Gastrocnemius medialis (tissue), 4 donors: ENCODE measurements around the gene NPTXR. TPM values are rescaled to one million over a fixed set of nuclear protein-coding genes. Genes with fewer than 3 reads are reported as not detected.

ENCODE experiments used
- ATAC-seq, 2 donors: fragments of 150-250 bp; one replicate each; pipeline ENCODE4 v1.9.1; 2016
- DNase-seq, 2 donors: peaks; one replicate each; pipeline ENCODE4 v3.0.0-alpha.2; 2019
- H3K27ac ChIP-seq, 4 donors: fragments of 200-600 bp; sonication (generic); 1 replicate in 1 of 4; 2 replicates in 3 of 4; pipeline ENCODE4 v1.5.1; 2016 to 2018; ENCODE audit warnings: mild to moderate bottlenecking in 2 of 4, moderate library complexity in 1 of 4
- H3K27me3 ChIP-seq, 3 donors: fragments of 200-600 bp; sonication (generic) in 2 of 3; 1 replicate in 1 of 3; 2 replicates in 2 of 3; pipeline versions ENCODE4 v1.5.1 to v1.6.0; 2016 to 2019; ENCODE audit warnings: mild to moderate bottlenecking in 1 of 3, moderate library complexity in 1 of 3
- H3K36me3 ChIP-seq, 2 donors: fragments of 200-600 bp; sonication (generic) in 1 of 2; one replicate each; pipeline ENCODE4 v1.5.1; 2017 to 2018
- H3K4me1 ChIP-seq, 2 donors: fragments of 200-600 bp; sonication (generic) in 1 of 2; one replicate each; pipeline ENCODE4 v1.5.1; 2016 to 2017; ENCODE audit warnings: mild to moderate bottlenecking in 2 of 2
- H3K4me3 ChIP-seq, 4 donors: fragments of 200-600 bp; sonication (generic) in 3 of 4; 1 replicate in 1 of 4; 2 replicates in 3 of 4; pipeline ENCODE4 v1.5.1; 2016 to 2019; ENCODE audit warnings: mild to moderate bottlenecking in 2 of 4
- H3K9me3 ChIP-seq, 3 donors: fragments of 200-600 bp; sonication (generic) in 2 of 3; 1 replicate in 1 of 3; 2 replicates in 2 of 3; pipeline ENCODE4 v1.5.1; 2016 to 2019
- POLR2A ChIP-seq, 2 donors: fragments of 450-650 bp; IDR thresholded peaks; one replicate each; pipeline ENCODE4 v1.6.1; 2017; ENCODE audit warnings: antibody characterized with exemption in 2 of 2, mild to moderate bottlenecking in 2 of 2, moderate library complexity in 2 of 2
- in situ Hi-C, 4 donors: fragments of 200-750 bp; cut with MboI; loops; one replicate each; pipeline versions ENCODE4 v1.15.0 to v1.8.0; 2017; ENCODE audit warnings: low sequenced_read_pairs in 4 of 4
- intact Hi-C: fragments of 100-400 bp; cut with DNase I; formaldehyde crosslinking; loops from one replicate; pipeline ENCODE4 v1.15.1; 2023; ENCODE audit warnings: low total_unique reads
- total RNA-seq, 4 donors: library from RNA; depleted of rRNA; stranded (reverse); fragments of >200 nt; gene quantifications; one replicate each; pipeline versions ENCODE4 v1.1.0 to v1.2.3, GENCODE V29; 2016
- TF ChIP-seq, protein P1 (sequence below), 5 experiments: fragments of 450-650 bp in 3 of 5; fragments of 200-600 bp in 2 of 5; sonication (generic) in 2 of 5; IDR thresholded peaks in 4 of 5; conservative IDR thresholded peaks in 1 of 5; 1 replicate in 4 of 5; 2 replicates in 1 of 5; pipeline ENCODE4 v1.5.1; 2016 to 2019; ENCODE audit warnings: antibody characterized with exemption in 5 of 5, mild to moderate bottlenecking in 3 of 5, moderate library complexity in 3 of 5

Gene NPTXR
- total RNA-seq, 4 donors from 2014 or later = 0.25 to 5.0 (median 0.73) TPM

DNA sequence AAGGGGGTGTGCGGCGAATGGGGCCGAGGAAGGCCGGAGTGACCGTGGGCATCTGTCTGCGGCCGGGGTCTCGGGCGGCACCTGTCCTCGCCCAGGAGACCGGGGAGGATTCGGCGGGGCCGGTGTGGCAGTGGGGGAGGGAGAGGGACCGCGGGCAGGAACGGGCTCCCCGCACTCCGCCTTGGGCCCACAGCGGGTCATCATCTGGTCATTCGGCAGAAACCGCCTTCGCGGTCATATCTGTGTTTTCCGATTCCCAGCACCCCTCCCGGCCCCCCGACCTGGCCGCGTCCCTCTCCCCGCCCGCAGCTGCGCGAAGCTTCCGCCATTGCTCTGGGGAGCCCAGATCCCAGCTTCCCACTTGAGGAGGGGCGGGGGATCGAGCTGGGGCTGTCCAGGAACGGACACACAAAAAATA is 29.0 kb upstream of the NPTXR start:
- TF ChIP-seq, protein P1, sequence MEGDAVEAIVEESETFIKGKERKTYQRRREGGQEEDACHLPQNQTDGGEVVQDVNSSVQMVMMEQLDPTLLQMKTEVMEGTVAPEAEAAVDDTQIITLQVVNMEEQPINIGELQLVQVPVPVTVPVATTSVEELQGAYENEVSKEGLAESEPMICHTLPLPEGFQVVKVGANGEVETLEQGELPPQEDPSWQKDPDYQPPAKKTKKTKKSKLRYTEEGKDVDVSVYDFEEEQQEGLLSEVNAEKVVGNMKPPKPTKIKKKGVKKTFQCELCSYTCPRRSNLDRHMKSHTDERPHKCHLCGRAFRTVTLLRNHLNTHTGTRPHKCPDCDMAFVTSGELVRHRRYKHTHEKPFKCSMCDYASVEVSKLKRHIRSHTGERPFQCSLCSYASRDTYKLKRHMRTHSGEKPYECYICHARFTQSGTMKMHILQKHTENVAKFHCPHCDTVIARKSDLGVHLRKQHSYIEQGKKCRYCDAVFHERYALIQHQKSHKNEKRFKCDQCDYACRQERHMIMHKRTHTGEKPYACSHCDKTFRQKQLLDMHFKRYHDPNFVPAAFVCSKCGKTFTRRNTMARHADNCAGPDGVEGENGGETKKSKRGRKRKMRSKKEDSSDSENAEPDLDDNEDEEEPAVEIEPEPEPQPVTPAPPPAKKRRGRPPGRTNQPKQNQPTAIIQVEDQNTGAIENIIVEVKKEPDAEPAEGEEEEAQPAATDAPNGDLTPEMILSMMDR (IDR thresholded peaks at IDR 0.05 in 4 of 5, conservative IDR thresholded peaks at IDR 0.05 in 1 of 5) = no peak
- TF ChIP-seq POLR2A (IDR thresholded peaks at IDR 0.05) = no peak
- Histone ChIP-seq H3K27me3 (no peaks in the 10 kb centered on the region), H3K36me3 (no peaks in the 10 kb centered on the region), H3K4me3 (peak overlapping the region; percentile 77 to 98 (median 90)), H3K4me1 (peaks cover 12 to 32% of the 10 kb centered on the region in 2 donors), H3K9me3 (no peaks in the 10 kb centered on the region), H3K27ac (peak overlapping the region; percentile 86 to 99 (median 97))
- intact Hi-C loops (loop anchor here (1.0 to 10.0 kb wide), 8 partner anchors 54 to 446 kb away; partner anchors contain the start of genes APOBEC3B, CBX7, GTPBP1 and RPL3), in situ Hi-C loops (loop anchor here in 1 of 4 donors (10.0 kb wide), 1 partner anchor 252 kb away; no protein-coding TSS in a partner anchor)
- ATAC-seq (peak; percentile 23 to 25), DNase-seq (peak; percentile 38 to 44)

DNA sequence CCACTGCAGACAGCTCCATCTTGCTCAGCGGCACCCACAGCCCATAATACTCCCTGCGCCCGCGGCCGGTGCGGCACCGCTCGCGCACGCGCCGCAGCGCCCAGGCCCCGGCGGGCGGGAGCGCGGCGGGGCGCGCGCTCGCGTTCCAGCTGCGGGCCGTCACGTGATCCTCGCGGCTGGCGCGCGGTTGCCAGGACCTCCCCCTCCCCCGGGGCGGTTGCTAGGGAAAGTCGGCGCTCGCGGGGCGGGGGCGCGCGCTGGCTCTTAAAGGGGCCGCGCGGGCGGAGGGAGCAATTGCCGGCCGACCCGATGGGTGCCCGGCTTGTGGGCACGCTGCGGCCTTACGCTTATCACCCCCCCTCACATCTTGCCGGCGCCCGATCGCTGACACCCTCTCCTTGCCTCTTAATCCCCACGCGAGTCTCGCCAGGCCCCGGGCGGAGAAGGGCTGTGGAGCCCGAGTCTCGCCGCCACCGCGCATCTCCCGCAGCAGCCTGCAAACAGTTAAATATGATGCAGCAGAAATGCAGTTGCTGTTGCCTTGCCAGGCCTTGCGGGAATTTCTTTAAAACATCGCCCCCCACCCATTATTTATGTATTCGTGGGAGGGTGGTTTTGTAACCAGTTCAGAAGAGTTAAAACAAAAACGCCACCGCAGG is 28.5 kb upstream of the NPTXR start, which contains the start of gene CBX6:
TSS of gene CBX6 (minus strand) at position 45 of the 659 bp plus-strand sequence. CDS start at position 19, 26 bp downstream.
- no peaks in the 10 kb centered on the region for H3K27me3 ChIP-seq
- TF ChIP-seq, protein P1 (IDR thresholded peaks at IDR 0.05 in 4 of 5, conservative IDR thresholded peaks at IDR 0.05 in 1 of 5) = peak in 2 of 5 experiments; percentile 25 to 41
- peak; percentile 74 to 79 for TF ChIP-seq POLR2A (IDR thresholded peaks at IDR 0.05)
- DNase-seq (peak; percentile 91 to 93), ATAC-seq (peak; percentile 83 to 87)
- intact Hi-C loops (loop anchor here (1.0 to 10.0 kb wide), 8 partner anchors 55 to 447 kb away; partner anchors contain the start of genes APOBEC3B, CBX7, GTPBP1 and RPL3), in situ Hi-C loops (loop anchor here in 1 of 4 donors (10.0 kb wide), 1 partner anchor 252 kb away; no protein-coding TSS in a partner anchor)
- H3K4me1 ChIP-seq = peaks cover 12 to 32% of the 10 kb centered on the region in 2 donors
- H3K36me3 ChIP-seq = no peaks in the 10 kb centered on the region
- H3K9me3 ChIP-seq = no peaks in the 10 kb centered on the region
- H3K4me3 ChIP-seq = peak within 1 kb of the TSS; percentile 77 to 98 (median 90)
- H3K27ac ChIP-seq = peak within 1 kb of the TSS; percentile 86 to 99 (median 97)

DNA sequence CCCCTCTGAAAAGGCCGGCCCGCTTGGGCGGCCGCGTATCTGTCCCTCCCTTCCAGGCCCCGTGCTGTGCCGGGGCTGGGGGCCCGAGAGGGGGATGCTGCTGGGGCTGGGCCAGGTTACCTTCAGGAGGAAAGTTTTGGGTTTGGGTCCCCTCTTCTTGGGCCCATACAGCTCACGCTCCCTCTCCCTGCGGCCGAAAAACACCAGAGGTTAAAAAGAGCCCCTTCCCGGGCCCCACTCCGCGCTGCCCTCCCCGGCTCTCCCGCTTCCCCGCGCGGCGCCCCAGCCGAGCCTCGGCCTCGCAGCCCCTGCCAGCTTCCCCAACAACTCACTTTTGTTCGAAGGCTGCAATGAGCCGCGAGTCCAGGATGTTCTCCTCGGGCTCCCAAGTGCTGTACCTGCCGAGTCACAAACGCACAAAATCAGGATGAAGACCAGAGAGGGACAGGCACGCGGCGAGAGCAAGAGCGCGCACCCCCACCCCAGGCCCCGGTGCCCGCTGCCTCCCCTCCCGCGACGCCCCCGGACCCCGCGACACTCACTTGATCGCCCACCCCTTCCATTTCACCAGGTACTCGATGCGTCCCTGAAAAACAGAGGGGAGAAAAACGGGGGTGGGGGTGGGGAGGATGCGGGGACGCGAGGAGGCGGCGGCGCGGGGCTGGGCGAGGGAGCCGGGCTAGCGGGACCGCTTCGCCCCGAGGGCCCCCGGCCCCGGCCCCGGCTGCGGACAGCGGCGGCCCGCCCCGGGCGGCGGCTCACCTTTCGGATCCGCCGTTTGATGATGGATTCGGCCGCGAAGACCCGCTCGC is 27.7 kb upstream of the NPTXR start:
- intact Hi-C loops = loop anchor here (1.0 to 10.0 kb wide), 8 partner anchors 56 to 448 kb away; partner anchors contain the start of genes APOBEC3B, CBX7, GTPBP1 and RPL3
- Histone ChIP-seq H3K36me3 (peaks cover 0 to under 1% of the 10 kb centered on the region in 2 donors), H3K27me3 (no peaks in the 10 kb centered on the region), H3K9me3 (no peaks in the 10 kb centered on the region), H3K4me1 (peaks cover 12 to 32% of the 10 kb centered on the region in 2 donors), H3K27ac (peak overlapping the region; percentile 72 to 99 (median 97)), H3K4me3 (peak overlapping the region; percentile 56 to 98 (median 86))
- in situ Hi-C loops = loop anchor here in 1 of 4 donors (10.0 kb wide), 1 partner anchor 253 kb away; no protein-coding TSS in a partner anchor
- peak; percentile 29 to 30 for ATAC-seq
- TF ChIP-seq, protein P1 (IDR thresholded peaks at IDR 0.05 in 4 of 5, conservative IDR thresholded peaks at IDR 0.05 in 1 of 5) = no peak
- TF ChIP-seq POLR2A (IDR thresholded peaks at IDR 0.05) = no peak
- no peak for DNase-seq

DNA sequence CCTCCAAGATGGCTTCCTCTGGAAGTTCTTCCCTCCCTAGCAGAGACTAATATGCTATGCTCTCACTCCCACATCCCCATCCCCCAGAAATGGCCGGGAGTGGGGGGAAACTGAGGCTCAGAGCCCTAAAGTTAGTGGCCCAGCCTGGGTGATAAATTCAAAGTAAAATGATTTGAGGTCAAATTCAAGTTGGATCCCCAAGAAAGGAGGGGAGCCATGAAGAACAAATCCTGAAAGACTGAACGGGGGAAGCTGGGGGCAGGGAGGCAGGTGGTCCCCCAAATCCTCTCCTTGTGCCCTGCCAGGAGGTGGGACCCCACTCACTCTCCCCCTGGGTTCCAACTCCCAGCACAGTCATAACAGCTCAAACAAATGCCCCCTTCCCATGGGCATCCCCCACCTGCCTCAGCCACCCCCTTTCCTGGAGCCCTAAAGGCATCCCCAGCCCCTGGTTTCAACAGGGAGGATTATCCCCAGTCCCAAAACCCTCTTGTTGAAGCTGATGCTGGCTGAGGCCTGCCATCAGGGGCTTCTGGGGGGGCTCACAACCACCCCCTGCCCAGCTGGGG is 27.0 kb upstream of the NPTXR start:
- intact Hi-C loops = loop anchor here (1.0 to 10.0 kb wide), 6 partner anchors 106 to 366 kb away; partner anchors contain the start of genes APOBEC3B and GTPBP1
- in situ Hi-C loops = loop anchor here in 1 of 4 donors (10.0 kb wide), 1 partner anchor 254 kb away; no protein-coding TSS in a partner anchor
- no peak for ATAC-seq
- Histone ChIP-seq H3K27ac (peak overlapping the region; percentile 72 to 99 (median 97)), H3K4me1 (peaks cover 15 to 32% of the 10 kb centered on the region in 2 donors), H3K27me3 (no peaks in the 10 kb centered on the region), H3K4me3 (peak overlapping the region; percentile 56 to 98 (median 86)), H3K36me3 (peaks cover 0 to 7% of the 10 kb centered on the region in 2 donors), H3K9me3 (no peaks in the 10 kb centered on the region)
- no peak for DNase-seq
- no peak for TF ChIP-seq POLR2A (IDR thresholded peaks at IDR 0.05)
- TF ChIP-seq, protein P1 (IDR thresholded peaks at IDR 0.05 in 4 of 5, conservative IDR thresholded peaks at IDR 0.05 in 1 of 5) = no peak
